HCEC 1CT (cell line): ENCODE measurements around the gene FBXL22.
"Not testable (repeated sequence)": the region's sequence is repeated elsewhere in the genome, so short reads cannot be mapped to it uniquely, and the experiment has no call there.

Experiments
- DNase-seq: peaks from one replicate; pipeline ENCODE4 v3.0.0-alpha.2; 2017

Gene FBXL22

GRCh38 chr15:63615935-63616334, 18.7 kb downstream of the FBXL22 start:
- no peak for DNase-seq

DNA sequence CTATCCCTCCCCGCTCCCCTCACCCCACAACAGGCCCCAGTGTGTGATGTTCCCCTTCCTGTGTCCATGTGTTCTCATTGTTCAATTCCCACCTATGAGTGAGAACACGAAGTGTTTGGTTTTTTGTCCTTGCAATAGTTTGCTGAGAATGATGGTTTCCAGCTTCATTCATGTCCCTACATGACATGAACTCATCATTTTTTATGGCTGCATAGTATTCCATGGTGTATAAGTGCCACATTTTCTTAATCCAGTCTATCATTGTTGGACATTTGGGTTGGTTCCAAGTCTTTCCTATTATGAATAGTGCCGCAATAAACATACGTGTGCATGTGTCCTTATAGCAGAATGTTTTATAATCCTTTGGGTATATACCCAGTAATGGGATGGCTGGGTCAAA, 20.0 kb downstream of the FBXL22 start:
- DNase-seq = not testable (repeated sequence)

- not testable (repeated sequence) for DNase-seq
These were observed 20.4 kb downstream of the FBXL22 start for GRCh38 chr15:63617627-63618026.

DNA sequence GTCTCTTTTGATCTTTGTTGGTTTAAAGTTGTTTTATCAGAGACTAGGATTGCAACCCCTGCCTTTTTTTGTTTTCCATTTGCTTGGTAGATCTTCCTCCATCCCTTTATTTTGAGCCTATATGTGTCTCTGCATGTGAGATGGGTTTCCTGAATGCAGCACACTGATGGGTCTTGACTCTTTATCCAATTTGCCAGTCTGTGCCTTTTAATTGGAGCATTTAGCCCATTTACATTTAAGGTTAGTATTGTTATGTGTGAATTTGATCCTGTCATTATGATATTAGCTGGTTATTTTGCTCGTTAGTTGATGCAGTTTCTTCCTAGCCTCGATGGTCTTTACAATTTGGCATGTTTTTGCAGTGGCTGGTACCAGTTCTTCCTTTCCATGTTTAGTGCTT, 23.6 kb downstream of the FBXL22 start:
- not testable (repeated sequence) for DNase-seq

GRCh38 chr15:63623232-63623969, 26.2 kb downstream of the FBXL22 start:
- no peak for DNase-seq

DNA sequence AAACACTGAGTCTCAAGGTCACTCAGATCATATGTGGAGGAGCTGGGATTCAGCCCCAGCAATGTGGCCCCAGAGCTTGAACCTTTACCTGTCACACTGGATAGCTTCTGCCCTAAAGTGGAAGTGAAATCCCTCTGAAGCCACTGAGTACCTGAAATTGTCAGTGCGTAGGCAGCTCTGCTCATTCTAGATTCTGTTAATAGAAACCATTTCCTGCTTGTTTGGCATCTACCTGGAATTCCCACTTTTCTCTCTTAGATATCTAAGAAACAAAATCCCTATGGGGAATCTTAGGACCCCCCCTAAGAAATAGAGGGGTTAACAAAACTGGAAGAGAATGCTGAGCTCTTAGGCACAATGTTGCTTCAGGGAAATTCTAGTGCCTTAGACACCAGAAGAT, 29.8 kb downstream of the FBXL22 start:
- DNase-seq = no peak

DNA sequence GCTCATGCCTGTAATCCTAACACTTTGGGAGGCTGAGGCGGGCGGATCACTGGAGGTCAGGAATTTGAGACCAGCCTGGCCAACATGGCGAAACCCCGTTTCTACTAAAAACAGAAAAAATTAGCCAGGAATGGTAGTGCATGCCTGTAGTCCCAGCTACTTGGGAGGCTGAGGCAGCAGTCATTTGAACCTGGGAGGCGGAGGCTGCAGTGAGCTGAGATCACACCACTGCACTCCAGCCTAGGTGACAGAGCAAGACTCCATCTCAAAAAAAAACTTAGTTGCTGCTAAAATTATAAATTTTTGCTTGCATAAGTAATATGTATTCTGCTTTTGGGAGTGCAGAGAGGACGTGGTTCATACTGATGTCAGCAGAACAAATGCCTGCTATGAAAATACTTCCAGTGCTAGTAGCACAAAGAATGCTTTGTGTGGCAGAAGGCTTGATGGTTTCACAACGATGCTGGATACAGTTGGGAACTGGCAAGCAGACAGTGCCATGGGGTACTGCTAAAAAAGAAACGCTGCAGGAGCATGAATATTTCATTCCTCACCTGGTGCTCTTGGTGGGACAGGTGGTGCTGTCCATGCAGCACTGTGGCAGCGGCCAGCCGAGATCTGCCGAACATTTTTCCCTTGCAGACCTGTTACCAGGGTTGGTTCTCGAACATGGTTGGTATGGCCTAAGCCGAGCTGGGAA, 31.1 kb downstream of the FBXL22 start:
- DNase-seq = no peak

DNA sequence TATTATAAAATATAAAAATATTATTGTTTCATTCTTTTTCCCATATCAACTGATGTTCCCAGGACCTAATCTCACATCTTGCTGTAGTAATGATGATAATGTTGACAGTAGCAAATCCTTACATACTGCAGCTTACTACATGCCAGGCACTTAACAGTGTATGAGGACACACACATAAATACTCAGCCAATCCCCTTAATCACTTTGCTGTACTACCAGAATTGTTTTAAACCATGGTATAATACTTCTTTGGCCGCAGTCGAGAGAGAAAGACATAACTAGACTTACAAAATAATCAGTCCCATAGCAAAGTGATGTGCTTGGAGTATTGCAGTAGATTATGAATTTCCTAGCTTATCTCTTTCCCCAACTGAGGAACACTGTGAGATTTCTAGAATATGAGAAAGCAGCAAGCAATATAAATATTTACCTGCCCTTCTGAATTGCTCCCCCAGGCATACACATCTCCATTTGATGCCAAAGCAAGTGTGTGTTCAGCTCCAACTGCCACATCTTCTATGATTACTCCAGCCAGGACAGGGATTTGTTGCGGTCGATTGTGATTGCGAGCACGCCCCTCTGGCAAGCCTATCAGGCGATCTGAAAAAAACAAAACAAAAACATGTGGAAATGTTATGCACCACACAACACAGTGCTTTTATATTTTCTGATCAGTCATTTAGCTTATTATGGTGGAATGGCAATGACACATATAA, 33.0 kb downstream of the FBXL22 start:
- DNase-seq = no peak

DNA sequence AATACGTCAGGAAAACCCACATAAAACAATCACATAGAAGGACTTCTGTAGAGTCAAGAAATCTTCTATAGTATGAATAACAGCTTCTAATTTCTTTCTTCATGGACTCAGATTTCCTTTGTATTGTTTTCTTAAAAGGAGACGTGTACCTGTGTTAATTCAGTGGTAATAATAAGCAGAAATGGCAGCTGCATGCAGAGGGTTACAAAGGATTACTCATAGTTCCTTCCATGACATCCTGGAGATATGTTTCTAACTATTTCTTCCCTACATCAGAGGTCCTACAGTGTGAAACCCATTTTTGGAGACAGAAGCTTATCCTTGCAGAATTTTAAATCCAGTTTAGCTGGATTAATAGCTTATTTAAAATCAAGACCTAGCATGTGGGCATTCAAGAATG, 36.1 kb downstream of the FBXL22 start:
- DNase-seq = no peak

GRCh38 chr15:63634154-63634553, 37.0 kb downstream of the FBXL22 start:
- DNase-seq = no peak

GRCh38 chr15:63636518-63637061, 39.4 kb downstream of the FBXL22 start:
- no peak for DNase-seq

- DNase-seq = no peak
These were observed 41.7 kb downstream of the FBXL22 start for GRCh38 chr15:63638839-63639238.

GRCh38 chr15:63640146-63640545, 43.0 kb downstream of the FBXL22 start:
- no peak for DNase-seq
